ENCODE results near the gene PTPRM. TPM values are rescaled to one million over a fixed set of nuclear protein-coding genes. Genes with fewer than 3 reads are reported as not detected.
A peak's percentile ranks its signal among the peaks of the same experiment; 100 is the strongest.

Gene PTPRM
- total RNA-seq, 1 experiment from 2014 or later, result 45.6 TPM

GRCh38 chr18:8212896-8213780 lies 646.0 kb downstream of the PTPRM start:
- no peak overlapping the region for H3K4me2 ChIP-seq (ENCODE audit: low read length)
- no peaks in the 10 kb centered on the region for H3K27me3 ChIP-seq (ENCODE audit: low read length)
- ChIA-PET CTCF (no interaction called here), POLR2A (ENCODE audit: unreplicated experiment) (no interaction called here)
- no peak overlapping the region for H3K4me3 ChIP-seq (ENCODE audit: low read length)
- intact Hi-C loops (cut with micrococcal nuclease), result no loop called here
- DNase-seq, result peak; percentile 80
- no peaks in the 10 kb centered on the region for H4K20me1 ChIP-seq (ENCODE audit: low read length)
- H2AFZ ChIP-seq (ENCODE audit: low read length), result no peak overlapping the region
- peak; percentile 75 for ATAC-seq
- no peaks in the 10 kb centered on the region for H3K9me3 ChIP-seq (ENCODE audit: low read length)
- BruUV-seq (replicated peaks), result no TSS peak
- H3K9me2 ChIP-seq (replicated peaks; ENCODE audit: low read length), result no peaks in the 10 kb centered on the region
- no peak overlapping the region for H3K27ac ChIP-seq (ENCODE audit: low read length)
- H3K9ac ChIP-seq (ENCODE audit: low read length), result no peak overlapping the region
- H3K36me3 ChIP-seq (ENCODE audit: low read depth, low read length), result no peaks in the 10 kb centered on the region
- no peaks in the 10 kb centered on the region for H3K79me2 ChIP-seq (ENCODE audit: low read length)
- no peaks in the 10 kb centered on the region for H3F3A ChIP-seq (ENCODE audit: low read length, unreplicated experiment)
- H3K4me1 ChIP-seq (ENCODE audit: insufficient read depth, low read length), result peaks cover 11% of the 10 kb centered on the region
- no peak for TF ChIP-seq EZH2phosphoT487 (IDR thresholded peaks at IDR 0.05; ENCODE audit: borderline replicate concordance, low read length)
- no peak for TF ChIP-seq EZH2 (IDR thresholded peaks at IDR 0.05; ENCODE audit: low read length, unreplicated experiment)
- no peak for TF ChIP-seq CTCF (conservative IDR thresholded peaks at IDR 0.05; ENCODE audit: low read depth, low read length)

DNA sequence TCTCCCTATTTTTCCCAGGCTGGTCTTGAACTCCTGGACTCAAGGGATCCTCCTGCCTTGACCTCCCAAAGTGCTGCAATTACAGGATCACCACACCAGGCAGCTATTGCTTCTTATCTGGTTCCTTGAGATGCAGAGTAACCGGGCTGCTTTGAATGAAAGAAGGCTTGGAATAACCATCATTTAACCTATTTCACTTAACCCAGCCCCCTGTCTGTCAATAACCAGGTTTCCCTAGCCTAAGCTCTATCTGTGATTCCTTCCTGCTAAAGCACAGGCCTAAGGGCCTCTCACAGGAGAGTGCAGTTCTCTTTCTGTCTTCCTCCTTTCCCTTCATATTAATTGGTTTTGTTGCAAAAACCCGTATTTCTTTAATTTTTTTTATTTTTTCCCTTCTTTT lies 648.6 kb downstream of the PTPRM start:
- no peak for TF ChIP-seq CTCF (conservative IDR thresholded peaks at IDR 0.05; ENCODE audit: low read depth, low read length)
- TF ChIP-seq EZH2phosphoT487 (IDR thresholded peaks at IDR 0.05; ENCODE audit: borderline replicate concordance, low read length), result no peak
- TF ChIP-seq EZH2 (IDR thresholded peaks at IDR 0.05; ENCODE audit: low read length, unreplicated experiment), result no peak
- CTCF ChIA-PET, result no interaction called here
- Histone ChIP-seq H4K20me1 (ENCODE audit: low read length) (no peaks in the 10 kb centered on the region), H3K27me3 (ENCODE audit: low read length) (no peaks in the 10 kb centered on the region), H3K27ac (ENCODE audit: low read length) (no peak overlapping the region), H3K9me3 (ENCODE audit: low read length) (no peaks in the 10 kb centered on the region), H3F3A (ENCODE audit: low read length, unreplicated experiment) (no peaks in the 10 kb centered on the region), H3K79me2 (ENCODE audit: low read length) (no peaks in the 10 kb centered on the region), H2AFZ (ENCODE audit: low read length) (no peak overlapping the region), H3K36me3 (ENCODE audit: low read depth, low read length) (no peaks in the 10 kb centered on the region), H3K4me3 (ENCODE audit: low read length) (no peak overlapping the region), H3K9ac (ENCODE audit: low read length) (no peak overlapping the region), H3K9me2 (replicated peaks; ENCODE audit: low read length) (no peaks in the 10 kb centered on the region), H3K4me2 (ENCODE audit: low read length) (no peak overlapping the region), H3K4me1 (ENCODE audit: insufficient read depth, low read length) (peaks cover 23% of the 10 kb centered on the region)
- POLR2A ChIA-PET (ENCODE audit: unreplicated experiment), result no interaction called here
- no TSS peak for BruUV-seq (replicated peaks)
- ATAC-seq (no peak), DNase-seq (no peak)
- intact Hi-C loops (cut with micrococcal nuclease), result no loop called here

DNA sequence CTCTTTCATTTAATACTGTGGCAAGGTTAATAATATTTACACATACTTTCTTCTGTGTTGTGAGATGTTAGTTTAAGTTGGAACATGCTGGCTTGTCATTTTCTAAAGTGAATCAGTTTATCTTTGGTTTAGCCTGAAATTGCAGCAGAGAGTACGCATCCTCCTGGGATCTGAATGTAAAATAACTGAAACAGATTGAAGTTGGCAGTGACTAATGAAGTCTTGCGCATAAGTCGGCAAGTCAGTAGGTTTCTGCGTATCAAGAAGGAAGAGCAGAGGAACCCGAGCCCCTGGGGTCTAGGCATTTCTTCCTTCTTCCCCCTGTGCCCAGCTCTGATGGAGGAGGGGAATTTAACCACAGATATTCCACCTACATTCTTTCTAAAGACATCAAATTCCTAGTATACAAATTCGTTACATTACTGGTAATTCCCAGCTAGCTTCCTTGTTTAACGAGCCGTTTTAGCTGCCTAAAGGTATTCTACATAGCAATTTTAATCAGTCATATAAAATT lies 650.0 kb downstream of the PTPRM start:
- ATAC-seq (no peak), DNase-seq (no peak)
- Histone ChIP-seq H4K20me1 (ENCODE audit: low read length) (no peaks in the 10 kb centered on the region), H3K9me3 (ENCODE audit: low read length) (no peaks in the 10 kb centered on the region), H3K79me2 (ENCODE audit: low read length) (no peaks in the 10 kb centered on the region), H3K27me3 (ENCODE audit: low read length) (no peaks in the 10 kb centered on the region), H3K9me2 (replicated peaks; ENCODE audit: low read length) (no peaks in the 10 kb centered on the region), H3K9ac (ENCODE audit: low read length) (no peak overlapping the region), H3F3A (ENCODE audit: low read length, unreplicated experiment) (no peaks in the 10 kb centered on the region), H3K4me3 (ENCODE audit: low read length) (no peak overlapping the region), H3K27ac (ENCODE audit: low read length) (no peak overlapping the region), H2AFZ (ENCODE audit: low read length) (no peak overlapping the region), H3K36me3 (ENCODE audit: low read depth, low read length) (no peaks in the 10 kb centered on the region), H3K4me2 (ENCODE audit: low read length) (no peak overlapping the region), H3K4me1 (ENCODE audit: insufficient read depth, low read length) (peaks cover 23% of the 10 kb centered on the region)
- ChIA-PET CTCF (interaction anchor here (0.7 kb wide), 1 partner anchor 64 kb away, joined by 4 read pairs; no protein-coding TSS in a partner anchor), POLR2A (ENCODE audit: unreplicated experiment) (no interaction called here)
- TF ChIP-seq CTCF (conservative IDR thresholded peaks at IDR 0.05; ENCODE audit: low read depth, low read length) (no peak), EZH2phosphoT487 (IDR thresholded peaks at IDR 0.05; ENCODE audit: borderline replicate concordance, low read length) (no peak), EZH2 (IDR thresholded peaks at IDR 0.05; ENCODE audit: low read length, unreplicated experiment) (no peak)
- no TSS peak for BruUV-seq (replicated peaks)
- intact Hi-C loops (cut with micrococcal nuclease), result no loop called here
